A673 (cell line): Measurements from ENCODE around the gene EDIL3. TPM values are rescaled to one million over a fixed set of nuclear protein-coding genes. Genes with fewer than 3 reads are reported as not detected.

Experiments
- BruUV-seq: library from RNA; stranded (reverse); fragments of 400-500 nt; replicated peaks from 2 replicates; lab custom pipeline; 2021; lab: Mats Ljungman, UMichigan
- CTCF ChIA-PET: fragments of 300-600 bp; sonication (Branson Sonifier 250); formaldehyde crosslinking; loops from one replicate; lab custom pipeline; 2022; ENCODE audit warnings: antibody characterized with exemption; lab: Charles Lee
- POLR2A ChIA-PET: fragments of 300-600 bp; sonication (Branson Sonifier 250); formaldehyde crosslinking; loops from one replicate; lab custom pipeline; 2022; ENCODE audit warnings: antibody characterized with exemption; ENCODE audit not compliant: low non-redundant PET; lab: Charles Lee
- DNase-seq: peaks from one replicate; pipeline ENCODE4 v3.0.0-alpha.2; 2015; ENCODE audit warnings: low spot score
- H3K27ac ChIP-seq: fragments of 200-600 bp; sonication (generic); 2 replicates; pipeline ENCODE4 v1.5.1; 2016; ENCODE audit warnings: mixed run types, low read depth, mild to moderate bottlenecking, mixed read lengths, antibody characterized with exemption, low read length; ENCODE audit not compliant: poor library complexity, severe bottlenecking
- H3K27me3 ChIP-seq: fragments of 200-600 bp; sonication (generic); replicated peaks from 2 replicates; pipeline ENCODE4 v1.6.1; 2017; ENCODE audit warnings: mixed run types, low read depth, mild to moderate bottlenecking, mixed read lengths, antibody characterized with exemption, low read length; ENCODE audit not compliant: insufficient read depth, poor library complexity
- H3K36me3 ChIP-seq: fragments of 200-600 bp; sonication (generic); 2 replicates; pipeline ENCODE4 v1.6.1; 2016; ENCODE audit warnings: mixed run types, mild to moderate bottlenecking, mixed read lengths, antibody characterized with exemption, low read length; ENCODE audit not compliant: insufficient read depth, poor library complexity, severe bottlenecking
- H3K4me1 ChIP-seq: fragments of 200-600 bp; sonication (generic); 2 replicates; pipeline ENCODE4 v1.6.1; 2017; ENCODE audit warnings: mixed run types, mild to moderate bottlenecking, mixed read lengths, antibody characterized with exemption, low read length; ENCODE audit not compliant: insufficient read depth, poor library complexity, severe bottlenecking
- H3K4me3 ChIP-seq: fragments of 200-600 bp; sonication (generic); 2 replicates; pipeline ENCODE4 v1.5.1; 2016; ENCODE audit warnings: low read depth, mixed run types, mild to moderate bottlenecking, mixed read lengths, low read length; ENCODE audit not compliant: poor library complexity, severe bottlenecking
- H3K9me3 ChIP-seq: fragments of 200-600 bp; sonication (generic); 2 replicates; pipeline ENCODE4 v1.6.1; 2016; ENCODE audit warnings: mixed run types, low read depth, mild to moderate bottlenecking, mixed read lengths, antibody characterized with exemption, low read length; ENCODE audit not compliant: poor library complexity, severe bottlenecking
- EZH2 ChIP-seq: fragments of 200-600 bp; sonication (generic); IDR thresholded peaks from 2 replicates; pipeline ENCODE4 v1.6.1; 2017; ENCODE audit warnings: borderline replicate concordance, low read depth, mild to moderate bottlenecking, mixed read lengths, antibody characterized with exemption, low read length; ENCODE audit not compliant: poor library complexity, severe bottlenecking
- intact Hi-C: fragments of 100-400 bp; cut with micrococcal nuclease; formaldehyde crosslinking; loops from one replicate; pipeline ENCODE4 v1.10.0; 2022; ENCODE audit not compliant: unreplicated experiment
- total RNA-seq: library from RNA; stranded (reverse); gene quantifications from 2 replicates; pipeline ENCODE4 v1.2.3, GENCODE V29; 2021
- TF ChIP-seq, protein P1 (sequence below): fragments of 300-800, 200-600 bp; sonication (generic); conservative IDR thresholded peaks from 2 replicates; pipeline ENCODE4 v1.5.1; 2017; ENCODE audit warnings: low read depth, mild to moderate bottlenecking, antibody characterized with exemption, low read length, moderate library complexity, mixed read lengths

EDIL3 gene
- total RNA-seq, 1 experiment from 2014 or later, result 4.6 TPM

DNA sequence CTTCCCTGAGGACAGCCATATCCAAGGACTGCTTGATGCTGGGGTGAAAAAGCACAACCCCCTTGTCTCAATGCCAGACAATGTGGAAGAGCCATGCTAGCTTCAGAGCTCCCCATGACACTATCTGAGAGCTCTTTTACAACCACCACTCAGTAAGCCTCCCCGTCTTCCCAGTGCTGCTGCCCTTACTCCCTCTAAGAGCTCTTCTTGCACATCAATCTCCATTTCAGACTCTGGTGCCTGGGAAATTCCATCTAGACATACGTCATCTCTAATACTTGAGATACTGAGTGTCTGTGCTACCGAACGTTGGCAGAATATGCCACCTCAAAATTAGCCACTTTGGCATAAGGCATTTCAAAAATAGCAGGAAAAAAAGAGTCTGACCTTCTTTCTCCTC is 94.5 kb downstream of the EDIL3 start:
- H3K36me3 ChIP-seq, result no peaks in the 10 kb centered on the region
- no peaks in the 10 kb centered on the region for H3K9me3 ChIP-seq
- TF ChIP-seq, protein P1, sequence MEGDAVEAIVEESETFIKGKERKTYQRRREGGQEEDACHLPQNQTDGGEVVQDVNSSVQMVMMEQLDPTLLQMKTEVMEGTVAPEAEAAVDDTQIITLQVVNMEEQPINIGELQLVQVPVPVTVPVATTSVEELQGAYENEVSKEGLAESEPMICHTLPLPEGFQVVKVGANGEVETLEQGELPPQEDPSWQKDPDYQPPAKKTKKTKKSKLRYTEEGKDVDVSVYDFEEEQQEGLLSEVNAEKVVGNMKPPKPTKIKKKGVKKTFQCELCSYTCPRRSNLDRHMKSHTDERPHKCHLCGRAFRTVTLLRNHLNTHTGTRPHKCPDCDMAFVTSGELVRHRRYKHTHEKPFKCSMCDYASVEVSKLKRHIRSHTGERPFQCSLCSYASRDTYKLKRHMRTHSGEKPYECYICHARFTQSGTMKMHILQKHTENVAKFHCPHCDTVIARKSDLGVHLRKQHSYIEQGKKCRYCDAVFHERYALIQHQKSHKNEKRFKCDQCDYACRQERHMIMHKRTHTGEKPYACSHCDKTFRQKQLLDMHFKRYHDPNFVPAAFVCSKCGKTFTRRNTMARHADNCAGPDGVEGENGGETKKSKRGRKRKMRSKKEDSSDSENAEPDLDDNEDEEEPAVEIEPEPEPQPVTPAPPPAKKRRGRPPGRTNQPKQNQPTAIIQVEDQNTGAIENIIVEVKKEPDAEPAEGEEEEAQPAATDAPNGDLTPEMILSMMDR, result no peak
- TF ChIP-seq EZH2, result no peak
- H3K4me1 ChIP-seq, result no peaks in the 10 kb centered on the region
- no peaks in the 10 kb centered on the region for H3K27me3 ChIP-seq
- no TSS peak for BruUV-seq
- POLR2A ChIA-PET, result no interaction called here
- no peak for DNase-seq
- intact Hi-C loops, result no loop called here
- H3K4me3 ChIP-seq, result no peak overlapping the region
- CTCF ChIA-PET, result no interaction called here
- no peak overlapping the region for H3K27ac ChIP-seq

DNA sequence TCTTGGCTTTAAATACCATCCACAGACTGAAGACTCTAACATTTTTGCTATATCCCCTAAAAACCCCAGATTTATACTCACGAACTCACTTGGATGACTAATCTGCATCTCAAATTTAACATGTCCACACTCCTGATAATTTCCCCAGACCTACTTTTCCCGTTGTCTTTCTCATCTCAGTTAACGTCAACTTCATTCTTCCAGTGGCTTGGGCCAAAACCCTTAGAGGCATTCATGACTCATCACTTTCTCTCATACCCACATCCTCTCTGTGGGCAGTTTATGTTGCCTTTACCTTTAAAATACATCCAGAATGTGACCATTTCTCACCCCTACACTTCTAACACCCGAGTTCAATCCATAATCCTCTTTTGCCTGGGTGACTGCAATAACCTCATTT is 96.7 kb downstream of the EDIL3 start:
- H3K36me3 ChIP-seq, result no peaks in the 10 kb centered on the region
- H3K4me1 ChIP-seq, result no peaks in the 10 kb centered on the region
- intact Hi-C loops, result no loop called here
- no peaks in the 10 kb centered on the region for H3K9me3 ChIP-seq
- peak; percentile 0 for DNase-seq
- ChIA-PET POLR2A (no interaction called here), CTCF (no interaction called here)
- no peak overlapping the region for H3K4me3 ChIP-seq
- no peaks in the 10 kb centered on the region for H3K27me3 ChIP-seq
- TF ChIP-seq, protein P1, result no peak
- no peak for TF ChIP-seq EZH2
- BruUV-seq, result no TSS peak
- H3K27ac ChIP-seq, result no peak overlapping the region

DNA sequence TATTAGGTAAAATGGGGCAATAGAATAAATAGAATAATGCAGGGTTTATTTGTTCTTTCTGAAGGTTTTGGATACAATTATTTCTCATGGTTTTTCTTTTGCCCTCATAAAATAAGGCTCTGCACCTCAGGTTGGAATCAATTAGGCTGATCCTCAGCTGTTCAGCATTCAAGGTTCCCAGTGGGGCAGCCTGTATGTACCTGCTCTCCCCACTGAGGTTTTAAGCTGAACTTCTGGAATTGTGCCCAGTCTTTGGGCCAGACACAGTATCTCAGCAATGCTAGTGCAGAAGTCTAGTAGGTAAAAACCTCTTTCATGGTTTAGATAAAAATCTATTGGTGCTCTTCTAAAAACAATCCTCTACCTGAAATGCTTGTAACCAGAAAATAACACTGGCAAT is 98.0 kb downstream of the EDIL3 start:
- no peaks in the 10 kb centered on the region for H3K4me1 ChIP-seq
- CTCF ChIA-PET, result no interaction called here

More for the DNA sequence above, 98.0 kb downstream of the EDIL3 start:
- POLR2A ChIA-PET, result no interaction called here
- no peaks in the 10 kb centered on the region for H3K9me3 ChIP-seq
- no peak for TF ChIP-seq EZH2
- TF ChIP-seq, protein P1, result no peak
- no peak overlapping the region for H3K27ac ChIP-seq
- DNase-seq, result no peak
- no peaks in the 10 kb centered on the region for H3K27me3 ChIP-seq
- no TSS peak for BruUV-seq
- intact Hi-C loops, result no loop called here
- no peaks in the 10 kb centered on the region for H3K36me3 ChIP-seq
- H3K4me3 ChIP-seq, result no peak overlapping the region
